ENCODE data around the gene ZRANB3. TPM values are rescaled to one million over a fixed set of nuclear protein-coding genes. Genes with fewer than 3 reads are reported as not detected.
"Not testable (repeated sequence)": the region's sequence is repeated elsewhere in the genome, so short reads cannot be mapped to it uniquely, and the experiment has no call there.

The ZRANB3 gene
- total RNA-seq, 2 donors from 2014 or later: 15.5 to 17.9 TPM

GRCh38 chr2:135471106-135471505 lies 59.9 kb downstream of the ZRANB3 start:
- no peaks in the 10 kb centered on the region for H3K27me3 Mint-ChIP-seq (ENCODE audit: low read depth)
- no peaks in the 10 kb centered on the region for H3K9me3 Mint-ChIP-seq
- no peak overlapping the region for H3K27ac Mint-ChIP-seq
- peaks cover 7% of the 10 kb centered on the region for H3K4me1 Mint-ChIP-seq (ENCODE audit: low read depth)
- no peak for ATAC-seq (replicated peaks in 1 of 2)
- no peaks in the 10 kb centered on the region for H3K36me3 Mint-ChIP-seq (ENCODE audit: insufficient read depth in 2 of 2)
- no peak overlapping the region for H3K4me3 Mint-ChIP-seq
- no peak for DNase-seq

GRCh38 chr2:135457279-135457678 lies 73.7 kb downstream of the ZRANB3 start:
- peaks cover 4 to 6% of the 10 kb centered on the region in 2 donors for H3K9me3 Mint-ChIP-seq
- DNase-seq: no peak
- H3K4me1 Mint-ChIP-seq (ENCODE audit: low read depth): no peaks in the 10 kb centered on the region
- H3K4me3 Mint-ChIP-seq: no peak overlapping the region
- ATAC-seq (replicated peaks in 1 of 2): no peak
- H3K27me3 Mint-ChIP-seq (ENCODE audit: low read depth): no peaks in the 10 kb centered on the region
- H3K36me3 Mint-ChIP-seq (ENCODE audit: insufficient read depth in 2 of 2): peaks cover 14 to 18% of the 10 kb centered on the region in 2 donors
- no peak overlapping the region for H3K27ac Mint-ChIP-seq

- no peak for ATAC-seq (replicated peaks in 1 of 2)
- no peak for DNase-seq
- Mint-ChIP-seq H3K36me3 (ENCODE audit: insufficient read depth in 2 of 2) (peaks cover 18 to 21% of the 10 kb centered on the region in 2 donors), H3K27me3 (ENCODE audit: low read depth) (no peaks in the 10 kb centered on the region), H3K9me3 (peaks cover 6 to 9% of the 10 kb centered on the region in 2 donors), H3K4me1 (ENCODE audit: low read depth) (no peaks in the 10 kb centered on the region), H3K27ac (no peak overlapping the region), H3K4me3 (no peak overlapping the region)
These were observed 74.2 kb downstream of the ZRANB3 start for GRCh38 chr2:135456835-135457234.

- H3K4me1 Mint-ChIP-seq (ENCODE audit: low read depth): no peaks in the 10 kb centered on the region
- H3K4me3 Mint-ChIP-seq: no peak overlapping the region
- ATAC-seq (replicated peaks in 1 of 2): no peak
- no peak overlapping the region for H3K27ac Mint-ChIP-seq
- H3K27me3 Mint-ChIP-seq (ENCODE audit: low read depth): no peaks in the 10 kb centered on the region
- H3K36me3 Mint-ChIP-seq (ENCODE audit: insufficient read depth in 2 of 2): peaks cover 21 to 25% of the 10 kb centered on the region in 2 donors
- peaks cover 9 to 12% of the 10 kb centered on the region in 2 donors for H3K9me3 Mint-ChIP-seq
- no peak for DNase-seq
These were observed 74.6 kb downstream of the ZRANB3 start for GRCh38 chr2:135456431-135456830.

GRCh38 chr2:135454608-135455007 lies 76.4 kb downstream of the ZRANB3 start:
- H3K36me3 Mint-ChIP-seq (ENCODE audit: insufficient read depth in 2 of 2): peaks cover 22 to 25% of the 10 kb centered on the region in 2 donors
- no peak for ATAC-seq (replicated peaks in 1 of 2)
- H3K4me3 Mint-ChIP-seq: no peak overlapping the region
- DNase-seq: no peak
- H3K9me3 Mint-ChIP-seq: peaks cover 10 to 14% of the 10 kb centered on the region in 2 donors
- no peaks in the 10 kb centered on the region for H3K4me1 Mint-ChIP-seq (ENCODE audit: low read depth)
- H3K27ac Mint-ChIP-seq: no peak overlapping the region
- no peaks in the 10 kb centered on the region for H3K27me3 Mint-ChIP-seq (ENCODE audit: low read depth)

- peak in 1 of 2 donors; percentile 2 for DNase-seq
- H3K27ac Mint-ChIP-seq; H3K4me3 Mint-ChIP-seq; H3K4me1 Mint-ChIP-seq (ENCODE audit: low read depth); ATAC-seq (replicated peaks in 1 of 2); H3K27me3 Mint-ChIP-seq (ENCODE audit: low read depth): not testable (repeated sequence)
- Mint-ChIP-seq H3K9me3 (peaks cover 10 to 14% of the 10 kb centered on the region in 2 donors), H3K36me3 (ENCODE audit: insufficient read depth in 2 of 2) (peaks cover 21 to 24% of the 10 kb centered on the region in 2 donors)
These were observed 78.0 kb downstream of the ZRANB3 start for GRCh38 chr2:135453027-135453426.

- peaks cover 20 to 22% of the 10 kb centered on the region in 2 donors for H3K36me3 Mint-ChIP-seq (ENCODE audit: insufficient read depth in 2 of 2)
- H3K27ac Mint-ChIP-seq: no peak overlapping the region
- H3K27me3 Mint-ChIP-seq (ENCODE audit: low read depth): no peaks in the 10 kb centered on the region
- no peak for ATAC-seq (replicated peaks in 1 of 2)
- no peak for DNase-seq
- no peaks in the 10 kb centered on the region for H3K4me1 Mint-ChIP-seq (ENCODE audit: low read depth)
- H3K9me3 Mint-ChIP-seq: peaks cover 10 to 14% of the 10 kb centered on the region in 2 donors
- no peak overlapping the region for H3K4me3 Mint-ChIP-seq
These were observed 79.1 kb downstream of the ZRANB3 start for GRCh38 chr2:135451966-135452365.

- not testable (repeated sequence) for H3K9me3 Mint-ChIP-seq; H3K4me1 Mint-ChIP-seq (ENCODE audit: low read depth); H3K27me3 Mint-ChIP-seq (ENCODE audit: low read depth); ATAC-seq (replicated peaks in 1 of 2); H3K27ac Mint-ChIP-seq; H3K4me3 Mint-ChIP-seq; H3K36me3 Mint-ChIP-seq (ENCODE audit: insufficient read depth in 2 of 2); DNase-seq
These were observed 88.0 kb downstream of the ZRANB3 start for GRCh38 chr2:135443013-135443412.

GRCh38 chr2:135435155-135435554 lies 95.9 kb downstream of the ZRANB3 start:
- H3K27me3 Mint-ChIP-seq (ENCODE audit: low read depth); ATAC-seq (replicated peaks in 1 of 2); H3K9me3 Mint-ChIP-seq; H3K27ac Mint-ChIP-seq; H3K36me3 Mint-ChIP-seq (ENCODE audit: insufficient read depth in 2 of 2); H3K4me3 Mint-ChIP-seq; H3K4me1 Mint-ChIP-seq (ENCODE audit: low read depth); DNase-seq: not testable (repeated sequence)

GRCh38 chr2:135424849-135425248 lies 106.2 kb downstream of the ZRANB3 start:
- no peak overlapping the region for H3K4me3 Mint-ChIP-seq
- H3K4me1 Mint-ChIP-seq (ENCODE audit: low read depth): peaks cover 8% of the 10 kb centered on the region
- DNase-seq: no peak
- no peaks in the 10 kb centered on the region for H3K27me3 Mint-ChIP-seq (ENCODE audit: low read depth)
- peaks cover 9 to 10% of the 10 kb centered on the region in 2 donors for H3K36me3 Mint-ChIP-seq (ENCODE audit: insufficient read depth in 2 of 2)
- H3K27ac Mint-ChIP-seq: no peak overlapping the region
- H3K9me3 Mint-ChIP-seq: peaks cover 7 to 12% of the 10 kb centered on the region in 2 donors
- ATAC-seq (replicated peaks in 1 of 2): no peak

GRCh38 chr2:135422898-135423297 lies 108.1 kb downstream of the ZRANB3 start:
- DNase-seq: no peak
- Mint-ChIP-seq H3K9me3 (peaks cover 3 to 14% of the 10 kb centered on the region in 2 donors), H3K4me1 (ENCODE audit: low read depth) (peaks cover 8% of the 10 kb centered on the region), H3K4me3 (no peak overlapping the region), H3K27me3 (ENCODE audit: low read depth) (no peaks in the 10 kb centered on the region), H3K36me3 (ENCODE audit: insufficient read depth in 2 of 2) (peaks cover 9% of the 10 kb centered on the region in 2 donors), H3K27ac (no peak overlapping the region)
- ATAC-seq (replicated peaks in 1 of 2): no peak

- Mint-ChIP-seq H3K4me1 (ENCODE audit: low read depth) (no peaks in the 10 kb centered on the region), H3K36me3 (ENCODE audit: insufficient read depth in 2 of 2) (peaks cover 3 to 18% of the 10 kb centered on the region in 2 donors), H3K4me3 (no peak overlapping the region), H3K27me3 (ENCODE audit: low read depth) (no peaks in the 10 kb centered on the region), H3K27ac (no peak overlapping the region), H3K9me3 (peaks cover 0 to 1% of the 10 kb centered on the region in 2 donors)
- DNase-seq (no peak), ATAC-seq (replicated peaks in 1 of 2) (no peak)
These were observed 119.4 kb downstream of the ZRANB3 start for GRCh38 chr2:135411646-135412045.

GRCh38 chr2:135409436-135409835 lies 121.6 kb downstream of the ZRANB3 start:
- DNase-seq (no peak), ATAC-seq (replicated peaks in 1 of 2) (no peak)
- Mint-ChIP-seq H3K4me1 (ENCODE audit: low read depth) (no peaks in the 10 kb centered on the region), H3K9me3 (peaks cover 7 to 11% of the 10 kb centered on the region in 2 donors), H3K27ac (no peak overlapping the region), H3K27me3 (ENCODE audit: low read depth) (no peaks in the 10 kb centered on the region), H3K36me3 (ENCODE audit: insufficient read depth in 2 of 2) (peaks cover 12 to 26% of the 10 kb centered on the region in 2 donors), H3K4me3 (no peak overlapping the region)

- not testable (repeated sequence) for H3K27ac Mint-ChIP-seq; DNase-seq; H3K4me3 Mint-ChIP-seq; H3K9me3 Mint-ChIP-seq; ATAC-seq (replicated peaks in 1 of 2); H3K27me3 Mint-ChIP-seq (ENCODE audit: low read depth); H3K4me1 Mint-ChIP-seq (ENCODE audit: low read depth); H3K36me3 Mint-ChIP-seq (ENCODE audit: insufficient read depth in 2 of 2)
These were observed 134.8 kb downstream of the ZRANB3 start for GRCh38 chr2:135396259-135396658.

Data from activated T-cell treated with anti-CD3 and anti-CD28 coated beads, Interleukin-2, amount 50 U/mL, for 72 hours (primary cell).